Coronary artery (tissue), 2 donors: Measurements from ENCODE around the gene SMARCA4.

Experiments used
- DNase-seq: peaks from one replicate; pipeline ENCODE4 v3.0.0-alpha.2; 2017; ENCODE audit warnings: low spot score
- H3K27ac ChIP-seq, 2 donors: fragments of 200-600 bp; sonication (generic); one replicate each; pipeline ENCODE4 v1.5.1; 2016 to 2019
- H3K4me3 ChIP-seq: fragments of 200-600 bp; sonication (generic); 2 replicates; pipeline ENCODE4 v1.5.1; 2016; ENCODE audit warnings: mild to moderate bottlenecking, moderate library complexity
- TF ChIP-seq, protein P1 (sequence below): fragments of 200-600 bp; sonication (generic); IDR thresholded peaks from one replicate; pipeline ENCODE4 v1.5.1; 2019; ENCODE audit warnings: antibody characterized with exemption

The SMARCA4 gene

DNA sequence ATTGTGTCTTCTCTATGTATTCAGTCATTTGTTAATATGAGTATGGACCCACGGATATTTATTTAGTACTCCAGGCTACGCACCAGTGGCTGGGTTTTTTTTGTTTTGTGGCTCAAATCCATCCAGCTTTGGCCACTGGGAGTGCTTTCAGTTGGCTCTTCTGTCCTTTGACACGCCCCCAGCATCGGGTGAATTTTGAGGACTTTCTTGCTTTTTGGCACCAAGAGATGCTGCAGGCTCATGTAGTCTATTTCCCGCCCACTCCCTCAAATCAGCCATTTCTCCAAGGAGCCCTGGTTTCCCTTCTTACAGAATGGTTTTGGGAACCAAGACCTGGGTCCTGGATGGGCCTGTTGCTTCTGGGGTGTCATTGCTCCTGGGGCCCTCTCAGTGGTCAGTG is 55.8 kb downstream of the SMARCA4 start:
- no peak for DNase-seq
- no peak overlapping the region for H3K27ac ChIP-seq
- H3K4me3 ChIP-seq: no peak overlapping the region
- TF ChIP-seq, protein P1, sequence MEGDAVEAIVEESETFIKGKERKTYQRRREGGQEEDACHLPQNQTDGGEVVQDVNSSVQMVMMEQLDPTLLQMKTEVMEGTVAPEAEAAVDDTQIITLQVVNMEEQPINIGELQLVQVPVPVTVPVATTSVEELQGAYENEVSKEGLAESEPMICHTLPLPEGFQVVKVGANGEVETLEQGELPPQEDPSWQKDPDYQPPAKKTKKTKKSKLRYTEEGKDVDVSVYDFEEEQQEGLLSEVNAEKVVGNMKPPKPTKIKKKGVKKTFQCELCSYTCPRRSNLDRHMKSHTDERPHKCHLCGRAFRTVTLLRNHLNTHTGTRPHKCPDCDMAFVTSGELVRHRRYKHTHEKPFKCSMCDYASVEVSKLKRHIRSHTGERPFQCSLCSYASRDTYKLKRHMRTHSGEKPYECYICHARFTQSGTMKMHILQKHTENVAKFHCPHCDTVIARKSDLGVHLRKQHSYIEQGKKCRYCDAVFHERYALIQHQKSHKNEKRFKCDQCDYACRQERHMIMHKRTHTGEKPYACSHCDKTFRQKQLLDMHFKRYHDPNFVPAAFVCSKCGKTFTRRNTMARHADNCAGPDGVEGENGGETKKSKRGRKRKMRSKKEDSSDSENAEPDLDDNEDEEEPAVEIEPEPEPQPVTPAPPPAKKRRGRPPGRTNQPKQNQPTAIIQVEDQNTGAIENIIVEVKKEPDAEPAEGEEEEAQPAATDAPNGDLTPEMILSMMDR: no peak

DNA sequence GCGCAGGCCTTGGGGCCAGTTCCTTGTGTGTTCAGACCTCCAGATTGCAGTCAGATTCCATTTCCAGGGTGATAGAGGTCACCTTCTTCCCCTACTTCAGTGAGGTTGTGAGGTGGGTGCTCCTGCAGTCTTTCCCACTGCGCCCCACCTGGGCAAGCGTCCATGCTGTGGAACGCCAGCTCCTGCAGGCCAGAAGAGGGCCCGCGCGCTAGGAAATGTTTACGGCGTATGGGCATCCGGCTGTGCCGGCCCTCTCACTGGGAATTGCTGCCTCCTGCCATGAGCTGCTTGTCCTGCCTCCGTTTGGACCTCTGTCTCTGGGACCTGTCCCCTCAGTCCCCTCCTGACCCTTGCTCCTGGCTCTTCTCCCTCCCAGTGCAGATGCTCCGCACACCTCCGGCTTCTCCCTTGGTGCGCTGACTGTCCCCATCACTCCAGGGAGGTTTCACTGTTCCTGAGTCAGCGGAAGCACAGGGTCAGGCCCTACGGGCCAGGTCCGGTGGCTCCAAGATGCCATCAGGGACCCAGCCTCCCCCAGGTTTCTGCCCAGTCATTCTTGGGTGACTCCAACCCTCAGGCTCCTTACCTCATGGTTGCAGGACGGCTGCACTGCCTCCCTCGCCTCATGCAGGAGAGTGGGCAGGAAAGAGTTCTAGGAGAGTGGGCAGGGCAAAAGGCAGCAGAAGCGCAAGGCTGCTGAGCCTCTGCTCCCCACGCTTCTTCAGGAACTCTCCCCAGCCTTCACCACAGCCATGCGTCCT is 56.6 kb downstream of the SMARCA4 start:
- TF ChIP-seq, protein P1: no peak
- Histone ChIP-seq H3K27ac (no peak overlapping the region), H3K4me3 (no peak overlapping the region)
- DNase-seq: no peak

DNA sequence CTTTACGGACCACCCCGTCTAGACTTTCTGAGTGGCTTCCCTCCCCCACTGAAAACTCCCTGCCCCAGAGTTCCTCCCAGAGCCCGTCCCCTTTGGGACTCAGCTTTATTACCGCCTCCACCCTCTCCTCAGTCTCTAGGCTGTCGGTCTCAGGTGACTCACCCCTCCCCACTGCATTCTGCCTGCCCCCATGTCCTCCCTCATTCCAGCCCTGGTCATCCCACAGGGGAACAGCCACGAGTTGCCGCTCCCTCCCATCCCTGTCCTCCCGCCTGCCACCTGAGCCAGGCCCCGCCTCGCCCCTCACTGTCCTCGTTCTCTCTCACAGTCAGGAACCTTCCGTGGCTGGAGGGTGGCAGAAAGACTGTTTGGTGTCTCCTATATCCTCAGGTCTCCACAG is 57.3 kb downstream of the SMARCA4 start:
- TF ChIP-seq, protein P1: no peak
- Histone ChIP-seq H3K27ac (no peak overlapping the region), H3K4me3 (no peak overlapping the region)
- DNase-seq: no peak

DNA sequence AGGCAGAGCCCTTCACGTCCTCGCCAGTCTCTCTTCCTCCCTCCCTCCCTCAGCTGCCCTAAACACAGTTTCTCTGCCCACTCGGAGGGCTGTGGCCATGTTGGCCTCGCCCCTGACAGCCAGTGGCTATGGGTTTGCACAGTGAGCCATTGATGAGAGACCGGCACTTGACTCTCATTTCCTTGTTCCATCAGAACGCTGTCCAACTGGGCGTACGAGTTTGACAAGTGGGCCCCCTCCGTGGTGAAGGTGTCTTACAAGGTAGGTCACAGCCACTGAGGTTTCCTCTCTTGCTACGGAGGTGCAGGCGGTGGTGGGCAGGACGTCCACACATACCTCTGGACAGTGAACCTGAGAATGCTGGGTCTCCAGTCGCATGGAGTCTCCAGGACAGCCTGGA is 57.9 kb downstream of the SMARCA4 start:
- TF ChIP-seq, protein P1: no peak
- no peak overlapping the region for H3K4me3 ChIP-seq
- DNase-seq: no peak
- no peak overlapping the region for H3K27ac ChIP-seq

DNA sequence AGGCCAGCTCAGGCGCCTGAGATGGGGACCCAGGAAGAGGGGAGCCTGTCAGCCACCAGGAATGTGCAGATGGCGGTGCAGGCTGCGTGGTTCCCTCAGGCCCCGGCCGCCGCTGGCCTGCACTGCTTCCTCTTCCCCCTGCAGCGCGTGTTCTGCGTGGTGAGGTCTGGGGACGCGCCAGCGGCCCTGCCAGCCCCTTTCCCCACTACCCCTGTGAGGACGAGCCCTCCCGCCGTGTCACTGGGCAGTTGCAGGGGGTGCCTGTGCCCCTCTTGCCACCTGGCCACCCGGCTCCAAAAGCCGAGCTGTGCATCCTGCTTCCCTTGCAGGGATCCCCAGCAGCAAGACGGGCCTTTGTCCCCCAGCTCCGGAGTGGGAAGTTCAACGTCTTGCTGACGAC is 58.4 kb downstream of the SMARCA4 start:
- TF ChIP-seq, protein P1: no peak
- no peak overlapping the region for H3K4me3 ChIP-seq
- no peak overlapping the region for H3K27ac ChIP-seq
- no peak for DNase-seq

GRCh38 chr19:11019824-11020223 is 59.0 kb downstream of the SMARCA4 start:
- TF ChIP-seq, protein P1: no peak
- H3K4me3 ChIP-seq: no peak overlapping the region
- no peak for DNase-seq
- H3K27ac ChIP-seq: no peak overlapping the region

DNA sequence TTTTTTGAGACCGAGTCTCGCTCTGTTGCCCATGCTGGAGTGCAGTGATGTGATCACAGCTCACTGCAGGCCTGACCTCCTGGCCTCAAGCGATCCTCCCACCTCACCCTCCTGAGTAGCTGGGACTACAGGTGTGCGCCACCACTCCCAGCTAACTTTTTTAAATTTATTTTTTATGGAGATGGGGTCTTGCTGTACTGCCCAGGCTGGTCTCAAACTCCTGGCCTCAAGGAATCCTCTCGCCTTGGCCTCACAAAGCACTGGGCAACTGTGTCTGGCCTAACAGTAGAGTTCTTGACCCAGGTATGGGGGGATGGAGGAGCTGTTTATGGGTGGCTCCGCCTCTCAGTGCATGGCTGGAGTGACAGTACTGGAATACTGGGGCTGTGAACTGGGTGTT is 59.6 kb downstream of the SMARCA4 start:
- Histone ChIP-seq H3K4me3 (no peak overlapping the region), H3K27ac (no peak overlapping the region)
- TF ChIP-seq, protein P1: no peak
- DNase-seq: no peak
